ENCODE results near the gene PDCD2L. TPM values are rescaled to one million over a fixed set of nuclear protein-coding genes. Genes with fewer than 3 reads are reported as not detected.

PDCD2L gene
- total and polyA plus RNA-seq, 12 donors: 7.6 to 26.1 (median 12.9) TPM

DNA sequence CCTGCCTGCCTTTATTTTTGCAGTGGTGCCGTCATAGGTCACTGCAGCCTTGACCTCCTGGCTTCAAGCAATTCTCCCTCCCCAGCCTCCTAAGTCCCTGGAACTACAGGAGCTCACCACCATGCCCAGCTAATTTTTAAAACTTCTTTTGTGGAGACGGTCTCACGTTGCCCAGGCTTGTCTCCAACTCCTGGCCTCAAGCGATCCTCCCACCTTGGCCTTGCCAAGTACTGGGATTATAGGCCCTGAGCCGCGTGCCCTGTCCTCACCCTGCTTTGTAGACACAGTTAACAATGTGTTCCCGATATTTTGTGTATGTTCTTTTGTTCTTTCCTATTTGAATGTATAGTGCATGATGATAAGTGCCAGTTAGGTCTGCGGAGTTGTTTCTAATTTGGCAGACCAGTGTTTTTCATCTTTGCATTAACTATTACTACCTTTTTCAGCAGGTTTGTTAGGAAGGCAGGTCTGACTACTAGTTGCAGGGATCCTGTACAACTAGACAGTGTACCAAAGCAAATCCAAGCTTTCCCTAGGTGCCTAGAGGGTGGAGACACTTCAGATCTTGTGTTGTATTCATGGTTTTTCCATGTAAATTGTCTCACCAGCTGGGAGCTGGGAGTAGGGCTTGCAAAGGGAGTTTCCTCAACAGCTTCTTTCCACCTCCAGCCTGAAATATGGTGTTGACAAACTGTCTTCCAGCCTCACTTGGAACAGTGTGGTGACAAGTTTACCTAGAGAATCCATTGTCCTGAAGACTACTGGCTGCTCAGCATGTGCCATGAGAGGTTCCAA lies 67.9 kb downstream of the PDCD2L start:
- Histone ChIP-seq H3K9me3 (replicated peaks in 1 of 3) (no peaks in the 10 kb centered on the region), H3K36me3 (replicated peaks in 1 of 2) (peaks cover 0 to 52% of the 10 kb centered on the region in 2 donors), H3K27ac (no peak overlapping the region), H3K27me3 (no peaks in the 10 kb centered on the region), H3K4me1 (replicated peaks in 1 of 2) (peaks cover 10 to 21% of the 10 kb centered on the region in 2 donors), H3K4me3 (no peak overlapping the region)
- TF ChIP-seq, protein P1, sequence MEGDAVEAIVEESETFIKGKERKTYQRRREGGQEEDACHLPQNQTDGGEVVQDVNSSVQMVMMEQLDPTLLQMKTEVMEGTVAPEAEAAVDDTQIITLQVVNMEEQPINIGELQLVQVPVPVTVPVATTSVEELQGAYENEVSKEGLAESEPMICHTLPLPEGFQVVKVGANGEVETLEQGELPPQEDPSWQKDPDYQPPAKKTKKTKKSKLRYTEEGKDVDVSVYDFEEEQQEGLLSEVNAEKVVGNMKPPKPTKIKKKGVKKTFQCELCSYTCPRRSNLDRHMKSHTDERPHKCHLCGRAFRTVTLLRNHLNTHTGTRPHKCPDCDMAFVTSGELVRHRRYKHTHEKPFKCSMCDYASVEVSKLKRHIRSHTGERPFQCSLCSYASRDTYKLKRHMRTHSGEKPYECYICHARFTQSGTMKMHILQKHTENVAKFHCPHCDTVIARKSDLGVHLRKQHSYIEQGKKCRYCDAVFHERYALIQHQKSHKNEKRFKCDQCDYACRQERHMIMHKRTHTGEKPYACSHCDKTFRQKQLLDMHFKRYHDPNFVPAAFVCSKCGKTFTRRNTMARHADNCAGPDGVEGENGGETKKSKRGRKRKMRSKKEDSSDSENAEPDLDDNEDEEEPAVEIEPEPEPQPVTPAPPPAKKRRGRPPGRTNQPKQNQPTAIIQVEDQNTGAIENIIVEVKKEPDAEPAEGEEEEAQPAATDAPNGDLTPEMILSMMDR (IDR thresholded peaks at IDR 0.05): no peak
- no peak for TF ChIP-seq POLR2A (IDR thresholded peaks at IDR 0.05)
- intact Hi-C loops (cut with DNase I): no loop called here
- 75 to 83% (median 79%) methylated on average over 8 of the region's 8 CpGs for WGBS, 4 donors
- peak in 4 of 7 donors; percentile 21 to 48 (median 36) for DNase-seq

DNA sequence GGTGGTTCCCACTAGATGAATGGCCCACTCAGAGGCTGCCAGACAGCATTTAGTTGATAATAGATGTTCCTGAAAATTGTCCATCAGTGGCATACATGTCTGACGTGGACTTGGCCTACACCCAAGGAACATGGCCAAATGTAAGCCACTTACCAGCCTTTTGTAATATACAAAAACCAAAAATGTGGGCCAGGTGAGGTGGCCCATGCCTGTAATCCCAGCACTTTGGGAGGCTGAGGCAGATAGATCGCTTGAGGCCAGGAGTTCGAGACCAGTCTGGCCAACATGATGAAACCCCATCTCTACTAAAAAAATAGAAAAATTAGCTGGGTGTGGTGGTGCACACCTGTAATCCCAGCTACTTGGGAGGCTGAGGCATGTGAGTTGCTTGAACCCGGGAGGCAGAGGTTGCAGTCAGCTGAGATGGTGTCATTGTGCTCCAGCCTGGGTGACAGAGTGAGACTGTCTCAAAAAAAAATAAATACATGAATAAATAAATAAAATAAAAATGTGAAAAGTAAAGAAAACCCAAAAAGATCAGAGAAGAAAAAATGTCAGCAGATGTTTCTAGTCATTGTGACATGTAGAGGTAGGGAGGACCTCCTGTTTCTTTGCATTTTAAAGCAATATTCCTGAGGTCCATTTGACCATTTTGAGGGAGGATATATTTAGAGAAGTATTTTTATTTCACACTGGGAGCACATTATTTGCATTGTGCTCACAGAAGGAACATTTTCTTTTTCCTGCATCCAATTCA lies 70.2 kb downstream of the PDCD2L start:
- no peak for DNase-seq
- Histone ChIP-seq H3K9me3 (replicated peaks in 1 of 3) (no peaks in the 10 kb centered on the region), H3K27me3 (no peaks in the 10 kb centered on the region), H3K27ac (peak overlapping the region in 2 of 5 donors; percentile 55 to 81), H3K4me1 (replicated peaks in 1 of 2) (peaks cover 10 to 21% of the 10 kb centered on the region in 2 donors), H3K4me3 (no peak overlapping the region), H3K36me3 (replicated peaks in 1 of 2) (peaks cover 0 to 35% of the 10 kb centered on the region in 2 donors)
- WGBS, 4 donors: 70 to 86% (median 80%) methylated on average over 4 of the region's 4 CpGs
- TF ChIP-seq, protein P1 (IDR thresholded peaks at IDR 0.05): no peak
- TF ChIP-seq POLR2A (IDR thresholded peaks at IDR 0.05): no peak
- intact Hi-C loops (cut with DNase I): no loop called here

DNA sequence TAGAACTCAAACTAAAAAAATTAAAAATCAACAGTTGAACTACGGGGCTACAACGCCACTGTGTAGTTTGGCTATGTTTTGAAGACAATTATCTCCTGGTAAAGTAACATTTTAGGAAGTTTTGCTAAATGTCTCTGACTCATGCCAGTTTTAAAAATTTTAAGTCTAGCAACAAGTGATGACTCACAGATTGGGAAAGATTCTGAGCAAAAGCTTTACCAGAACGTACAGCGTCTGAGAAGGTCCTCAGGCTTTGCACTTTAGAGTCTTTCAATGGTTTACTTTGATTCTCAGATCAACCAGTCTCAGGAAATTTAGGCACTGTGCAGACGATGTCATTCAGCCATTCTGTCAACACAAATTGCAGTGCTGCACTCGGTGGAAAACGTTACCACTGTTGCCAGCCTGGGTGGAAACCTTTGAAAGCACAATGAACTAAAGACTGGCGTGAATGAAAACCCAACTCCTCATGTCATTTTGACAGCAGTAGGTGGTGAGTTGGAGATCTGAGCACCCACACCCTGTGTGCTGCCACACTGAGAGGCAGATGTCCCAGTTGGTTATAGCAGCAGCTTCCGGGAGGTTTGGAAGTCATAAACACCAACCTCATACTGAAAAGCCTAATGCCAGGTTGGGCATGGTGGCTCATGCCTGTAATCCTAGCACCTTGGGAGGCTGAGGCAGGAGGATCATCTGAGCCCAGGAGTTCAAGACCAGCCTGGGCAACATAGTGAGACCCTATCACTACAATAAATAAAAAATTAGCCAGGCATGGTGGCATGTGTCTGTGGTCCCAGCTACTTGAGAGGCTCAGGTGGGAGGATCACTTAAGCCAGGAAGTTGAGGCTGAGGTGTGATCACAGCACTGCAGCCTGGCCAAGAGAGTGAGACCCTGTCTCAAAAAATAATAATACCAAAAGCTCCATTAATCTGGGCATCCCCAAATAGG lies 71.1 kb downstream of the PDCD2L start:
- intact Hi-C loops (cut with DNase I): no loop called here
- DNase-seq: peak in 1 of 7 donors; percentile 35
- Histone ChIP-seq H3K4me1 (replicated peaks in 1 of 2) (peaks cover 10 to 21% of the 10 kb centered on the region in 2 donors), H3K9me3 (replicated peaks in 1 of 3) (no peaks in the 10 kb centered on the region), H3K27me3 (no peaks in the 10 kb centered on the region), H3K36me3 (replicated peaks in 1 of 2) (peaks cover 0 to 26% of the 10 kb centered on the region in 2 donors), H3K4me3 (no peak overlapping the region), H3K27ac (peak overlapping the region in 2 of 5 donors; percentile 55 to 81)
- WGBS, 4 donors: 38 to 43% (median 41%) methylated on average over 9 of the region's 9 CpGs
- no peak for TF ChIP-seq POLR2A (IDR thresholded peaks at IDR 0.05)
- TF ChIP-seq, protein P1 (IDR thresholded peaks at IDR 0.05): no peak

Other genes starting within 250 kb of the PDCD2L start
- gene LSM14A, start 231.9 kb upstream of the PDCD2L start, total RNA-seq: 100 to 1,000 TPM in 4 of 9 donors, 10 to 100 TPM in 5; 46.6 to 130 (median 94.9) TPM
- 10 to 100 TPM; 44.5 to 91.0 (median 74.2) TPM for gene LSM14A, start 231.9 kb upstream of the PDCD2L start, polyA plus RNA-seq
- gene GARRE1, start 149.8 kb upstream of the PDCD2L start, total RNA-seq: 10 to 100 TPM in 8 of 9 donors, 1 to 10 TPM in 1; 5.1 to 20.9 (median 14.3) TPM
- gene GARRE1, start 149.8 kb upstream of the PDCD2L start, polyA plus RNA-seq: 10 to 100 TPM in 2 of 3 donors, 1 to 10 TPM in 1; 7.5 to 13.2 (median 10.5) TPM
- gene GPI, start 39.2 kb upstream of the PDCD2L start, total RNA-seq: 100 to 1,000 TPM in 8 of 9 donors, 10 to 100 TPM in 1; 81.7 to 680 (median 486) TPM
- 100 to 1,000 TPM; 214 to 335 (median 255) TPM for gene GPI, start 39.2 kb upstream of the PDCD2L start, polyA plus RNA-seq
- 100 to 1,000 TPM in 1 of 9 donors, 10 to 100 TPM in 8; 35.0 to 150 (median 61.9) TPM for gene UBA2, start 24.0 kb downstream of the PDCD2L start, total RNA-seq
- 100 to 1,000 TPM in 1 of 3 donors, 10 to 100 TPM in 2; 32.3 to 109 (median 44.1) TPM for gene UBA2, start 24.0 kb downstream of the PDCD2L start, polyA plus RNA-seq
- 10 to 100 TPM in 4 of 9 donors, 1 to 10 TPM in 5; 1.2 to 15.1 (median 7.4) TPM for gene WTIP, start 77.4 kb downstream of the PDCD2L start, total RNA-seq
- gene WTIP, start 77.4 kb downstream of the PDCD2L start, polyA plus RNA-seq: 1 to 10 TPM; 2.2 to 3.5 (median 2.7) TPM